NT2/D1 (cell line): ENCODE measurements around the gene FMO3.

Source experiments
- DNase-seq: peaks from one replicate; pipeline ENCODE4 v3.0.0-alpha.2; 2011; ENCODE audit warnings: low read depth, low spot score
- H3K27me3 ChIP-seq: 2 replicates; pipeline ENCODE4 v1.6.0; 2011; ENCODE audit warnings: mild to moderate bottlenecking; ENCODE audit not compliant: insufficient read length, insufficient read depth
- H3K36me3 ChIP-seq: 2 replicates; pipeline ENCODE4 v1.6.1; 2011; ENCODE audit warnings: mild to moderate bottlenecking, low read length, mixed read lengths; ENCODE audit not compliant: insufficient read depth, insufficient read length
- H3K4me1 ChIP-seq: 2 replicates; pipeline ENCODE4 v1.5.1; 2011; ENCODE audit not compliant: insufficient read depth, insufficient read length
- H3K4me3 ChIP-seq: 2 replicates; pipeline ENCODE4 v1.5.1; 2011; ENCODE audit warnings: low read depth; ENCODE audit not compliant: insufficient read length
- H3K9ac ChIP-seq: 2 replicates; pipeline ENCODE4 v1.6.0; 2011; ENCODE audit warnings: low read depth; ENCODE audit not compliant: insufficient read length
- H3K9me3 ChIP-seq: 2 replicates; pipeline ENCODE4 v1.5.1; 2011; ENCODE audit warnings: mild to moderate bottlenecking, low read length; ENCODE audit not compliant: insufficient read depth
- SUZ12 ChIP-seq: IDR thresholded peaks from 2 replicates; pipeline ENCODE4 v1.6.1; 2011; ENCODE audit not compliant: insufficient read length, insufficient read depth; ENCODE audit errors: extremely low read depth
- YY1 ChIP-seq: IDR thresholded peaks from 2 replicates; pipeline ENCODE4 v1.6.1; 2011; ENCODE audit not compliant: insufficient read length, insufficient read depth
- ZNF274 ChIP-seq: IDR thresholded peaks from 2 replicates; pipeline ENCODE4 v1.6.1; 2011; ENCODE audit warnings: mild to moderate bottlenecking, low read depth, low read length

The FMO3 gene

GRCh38 chr1:171103862-171104261, 13.2 kb downstream of the FMO3 start:
- DNase-seq: no peak
- TF ChIP-seq SUZ12 (no peak), YY1 (no peak), ZNF274 (no peak)
- no peak overlapping the region for H3K4me3 ChIP-seq
- no peaks in the 10 kb centered on the region for H3K4me1 ChIP-seq
- no peaks in the 10 kb centered on the region for H3K36me3 ChIP-seq
- H3K9me3 ChIP-seq: no peaks in the 10 kb centered on the region
- no peaks in the 10 kb centered on the region for H3K27me3 ChIP-seq
- H3K9ac ChIP-seq: no peak overlapping the region

- Histone ChIP-seq H3K36me3 (no peaks in the 10 kb centered on the region), H3K4me1 (no peaks in the 10 kb centered on the region), H3K27me3 (no peaks in the 10 kb centered on the region), H3K9ac (no peak overlapping the region), H3K4me3 (no peak overlapping the region), H3K9me3 (no peaks in the 10 kb centered on the region)
- TF ChIP-seq YY1 (no peak), SUZ12 (no peak), ZNF274 (no peak)
- no peak for DNase-seq
These were observed 16.7 kb downstream of the FMO3 start for GRCh38 chr1:171107262-171107940.

- Histone ChIP-seq H3K4me3 (no peak overlapping the region), H3K27me3 (no peaks in the 10 kb centered on the region), H3K4me1 (no peaks in the 10 kb centered on the region), H3K9me3 (no peaks in the 10 kb centered on the region), H3K9ac (no peak overlapping the region), H3K36me3 (no peaks in the 10 kb centered on the region)
- TF ChIP-seq ZNF274: no peak
- TF ChIP-seq YY1: no peak
- TF ChIP-seq SUZ12: no peak
- no peak for DNase-seq
These were observed 17.3 kb downstream of the FMO3 start for GRCh38 chr1:171107969-171108368.

- no peaks in the 10 kb centered on the region for H3K27me3 ChIP-seq
- TF ChIP-seq YY1 (no peak), ZNF274 (no peak), SUZ12 (no peak)
- H3K9me3 ChIP-seq: no peaks in the 10 kb centered on the region
- no peaks in the 10 kb centered on the region for H3K36me3 ChIP-seq
- H3K4me1 ChIP-seq: no peaks in the 10 kb centered on the region
- DNase-seq: no peak
- H3K9ac ChIP-seq: no peak overlapping the region
- no peak overlapping the region for H3K4me3 ChIP-seq
These were observed 19.3 kb downstream of the FMO3 start for GRCh38 chr1:171109966-171110365.

- TF ChIP-seq SUZ12 (no peak), ZNF274 (no peak), YY1 (no peak)
- Histone ChIP-seq H3K36me3 (no peaks in the 10 kb centered on the region), H3K9ac (no peak overlapping the region), H3K4me1 (no peaks in the 10 kb centered on the region), H3K9me3 (no peaks in the 10 kb centered on the region), H3K27me3 (no peaks in the 10 kb centered on the region), H3K4me3 (no peak overlapping the region)
- DNase-seq: no peak
These were observed 20.1 kb downstream of the FMO3 start for GRCh38 chr1:171110621-171111326.

GRCh38 chr1:171112119-171112518, 21.4 kb downstream of the FMO3 start:
- Histone ChIP-seq H3K27me3 (no peaks in the 10 kb centered on the region), H3K9ac (no peak overlapping the region), H3K4me3 (no peak overlapping the region), H3K36me3 (no peaks in the 10 kb centered on the region), H3K9me3 (no peaks in the 10 kb centered on the region), H3K4me1 (no peaks in the 10 kb centered on the region)
- no peak for DNase-seq
- no peak for TF ChIP-seq YY1
- no peak for TF ChIP-seq ZNF274
- TF ChIP-seq SUZ12: no peak

- TF ChIP-seq SUZ12 (no peak), ZNF274 (no peak), YY1 (no peak)
- Histone ChIP-seq H3K4me1 (no peaks in the 10 kb centered on the region), H3K9me3 (no peaks in the 10 kb centered on the region), H3K4me3 (no peak overlapping the region), H3K9ac (no peak overlapping the region), H3K36me3 (no peaks in the 10 kb centered on the region), H3K27me3 (no peaks in the 10 kb centered on the region)
- DNase-seq: no peak
These were observed 22.7 kb downstream of the FMO3 start for GRCh38 chr1:171113382-171113781.
